ENCODE results near the gene CEP57L1.

DNA sequence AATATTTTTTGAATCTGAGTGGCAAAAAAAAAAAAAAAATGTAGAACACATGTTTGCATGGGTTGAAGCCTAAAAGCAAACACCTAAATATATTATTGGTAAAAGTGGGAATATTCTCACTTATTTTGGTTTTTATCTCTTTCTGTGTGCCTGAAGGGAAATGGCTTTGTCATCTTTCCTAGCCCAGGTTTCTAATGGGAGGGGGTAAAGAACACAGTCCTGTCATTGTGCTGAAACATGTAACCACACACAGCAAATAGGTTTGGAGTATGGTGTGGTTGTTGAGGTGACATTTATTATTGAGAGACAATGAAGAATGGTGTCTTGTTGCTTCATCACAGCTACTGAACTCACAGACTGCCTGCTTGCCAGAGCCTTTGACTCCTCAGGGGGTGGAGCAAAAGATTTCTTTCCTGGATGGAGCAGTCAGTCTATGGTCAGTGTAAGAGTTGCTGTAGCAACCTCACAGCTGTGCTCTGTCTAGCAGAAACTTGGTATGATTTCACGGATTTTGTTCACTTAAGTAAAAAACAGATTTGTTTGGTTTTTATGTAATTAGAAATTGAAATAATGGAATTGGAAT lies 70.2 kb downstream of the CEP57L1 start:
- TF ChIP-seq, protein P1, sequence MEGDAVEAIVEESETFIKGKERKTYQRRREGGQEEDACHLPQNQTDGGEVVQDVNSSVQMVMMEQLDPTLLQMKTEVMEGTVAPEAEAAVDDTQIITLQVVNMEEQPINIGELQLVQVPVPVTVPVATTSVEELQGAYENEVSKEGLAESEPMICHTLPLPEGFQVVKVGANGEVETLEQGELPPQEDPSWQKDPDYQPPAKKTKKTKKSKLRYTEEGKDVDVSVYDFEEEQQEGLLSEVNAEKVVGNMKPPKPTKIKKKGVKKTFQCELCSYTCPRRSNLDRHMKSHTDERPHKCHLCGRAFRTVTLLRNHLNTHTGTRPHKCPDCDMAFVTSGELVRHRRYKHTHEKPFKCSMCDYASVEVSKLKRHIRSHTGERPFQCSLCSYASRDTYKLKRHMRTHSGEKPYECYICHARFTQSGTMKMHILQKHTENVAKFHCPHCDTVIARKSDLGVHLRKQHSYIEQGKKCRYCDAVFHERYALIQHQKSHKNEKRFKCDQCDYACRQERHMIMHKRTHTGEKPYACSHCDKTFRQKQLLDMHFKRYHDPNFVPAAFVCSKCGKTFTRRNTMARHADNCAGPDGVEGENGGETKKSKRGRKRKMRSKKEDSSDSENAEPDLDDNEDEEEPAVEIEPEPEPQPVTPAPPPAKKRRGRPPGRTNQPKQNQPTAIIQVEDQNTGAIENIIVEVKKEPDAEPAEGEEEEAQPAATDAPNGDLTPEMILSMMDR (IDR thresholded peaks at IDR 0.05): no peak
- no peak for TF ChIP-seq POLR2A (IDR thresholded peaks at IDR 0.05)
